HCT116 (cell line): ENCODE data around the gene SETX. TPM values are rescaled to one million over a fixed set of nuclear protein-coding genes. Genes with fewer than 3 reads are reported as not detected.

Experiments used
- ATAC-seq: fragments of 200-7000 bp; cut with Tn5 transposase; 2 replicates; pipeline ENCODE4 v1.9.1; 2020; ENCODE audit warnings: mild to moderate bottlenecking, moderate library complexity
- BruUV-seq: library from RNA; stranded (reverse); fragments of 400-500 nt; replicated peaks from 2 replicates; lab custom pipeline; 2021; lab: Mats Ljungman, UMichigan
- CTCF ChIA-PET: fragments of 300-600 bp; sonication (Branson Sonifier 250); formaldehyde crosslinking; loops from one replicate; lab custom pipeline; 2021; ENCODE audit warnings: antibody characterized with exemption; lab: Charles Lee
- POLR2A ChIA-PET: fragments of 300-600, 350-600 bp; sonication (Branson Sonifier 250); formaldehyde crosslinking; loops from one replicate; lab custom pipeline; 2021; ENCODE audit warnings: antibody characterized with exemption; lab: Charles Lee
- RAD21 ChIA-PET, 2 experiments: fragments of 300-600 bp; sonication (Branson Sonifier 250); formaldehyde crosslinking; loops; one replicate each; lab custom pipeline; 2023; ENCODE audit warnings: low total read pairs in 2 of 2; ENCODE audit not compliant: uncharacterized antibody in 2 of 2, unreplicated experiment in 2 of 2, low non-redundant PET in 1 of 2; lab: Charles Lee
- DNase-seq: peaks from one replicate; pipeline ENCODE4 v3.0.0-alpha.2; 2010; ENCODE audit warnings: low read depth, low spot score
- H2AFZ ChIP-seq: fragments of 200-600 bp; shearing (Covaris generic), sonication (generic); 2 replicates; pipeline ENCODE4 v1.6.1; 2017; ENCODE audit warnings: low read depth, mixed run types, mixed read lengths, antibody characterized with exemption, low read length; ENCODE audit not compliant: poor library complexity, severe bottlenecking
- H3K27ac ChIP-seq: 2 replicates; pipeline ENCODE4 v1.5.1; 2012; ENCODE audit warnings: low read depth, low read length
- H3K27me3 ChIP-seq: fragments of 200-600 bp; sonication (generic); 2 replicates; pipeline ENCODE4 v1.6.1; 2016; ENCODE audit warnings: mixed run types, low read length, mixed read lengths; ENCODE audit not compliant: insufficient read depth
- H3K36me3 ChIP-seq, 2 experiments: fragments of 200-500 bp in 1 of 2; fragments of 200-600 bp in 1 of 2; sonication (Bioruptor generic) in 1 of 2; sonication (generic) in 1 of 2; 2 replicates each; pipeline versions ENCODE4 v1.5.1 to v1.6.1; 2014 to 2016; ENCODE audit warnings: low read length in 2 of 2, inconsistent platforms in 1 of 2, mixed read lengths in 1 of 2, mixed run types in 1 of 2; ENCODE audit not compliant: insufficient read depth in 2 of 2, control insufficient read depth in 1 of 2
- H3K4me1 ChIP-seq, 2 experiments: fragments of 200-600 bp in 1 of 2; sonication (generic) in 1 of 2; 2 replicates each; pipeline versions ENCODE4 v1.5.1 to v1.6.1; 2012 to 2017; ENCODE audit warnings: low read length in 2 of 2, inconsistent platforms in 1 of 2, mild to moderate bottlenecking in 1 of 2, mixed read lengths in 1 of 2, mixed run types in 1 of 2, moderate library complexity in 1 of 2; ENCODE audit not compliant: insufficient read depth in 2 of 2, control insufficient read depth in 1 of 2
- H3K4me2 ChIP-seq: fragments of 200-600 bp; sonication (generic); 2 replicates; pipeline ENCODE4 v1.6.1; 2017; ENCODE audit warnings: mixed run types, low read length, mixed read lengths
- H3K4me3 ChIP-seq, 2 experiments: fragments of 200-600 bp in 1 of 2; sonication (generic) in 1 of 2; replicated peaks in 1 of 2; 2 replicates each; pipeline ENCODE4 v1.5.1; 2011 to 2016; ENCODE audit warnings: low read length in 2 of 2, control low read depth in 1 of 2, low read depth in 1 of 2, mild to moderate bottlenecking in 1 of 2, mixed read lengths in 1 of 2, mixed run types in 1 of 2
- H3K79me2 ChIP-seq: fragments of 200-600 bp; sonication (generic); 2 replicates; pipeline ENCODE4 v1.6.1; 2017; ENCODE audit warnings: mild to moderate bottlenecking, mixed run types, low read length, moderate library complexity, mixed read lengths; ENCODE audit not compliant: insufficient read depth
- H3K9ac ChIP-seq: fragments of 200-600 bp; sonication (generic); 2 replicates; pipeline ENCODE4 v1.6.1; 2016; ENCODE audit warnings: low read length, mixed read lengths
- H3K9me2 ChIP-seq: fragments of 200-600 bp; sonication (generic), shearing (Covaris generic); 2 replicates; pipeline ENCODE4 v1.6.1; 2017; ENCODE audit warnings: mixed run types, mild to moderate bottlenecking, moderate library complexity; ENCODE audit not compliant: insufficient read depth
- H3K9me3 ChIP-seq, 2 experiments: fragments of 200-500 bp in 1 of 2; fragments of 200-600 bp in 1 of 2; sonication (Bioruptor generic) in 1 of 2; sonication (generic) in 1 of 2; 2 replicates each; pipeline ENCODE4 v1.6.1; 2014 to 2017; ENCODE audit warnings: low read length in 2 of 2, mixed read lengths in 2 of 2, inconsistent platforms in 1 of 2, low read depth in 1 of 2, mild to moderate bottlenecking in 1 of 2, mixed run types in 1 of 2, moderate library complexity in 1 of 2; ENCODE audit not compliant: control insufficient read depth in 1 of 2, insufficient read depth in 1 of 2
- H4K20me1 ChIP-seq: fragments of 200-600 bp; sonication (generic), shearing (Covaris generic); 2 replicates; pipeline ENCODE4 v1.6.1; 2017; ENCODE audit warnings: mixed run types, mild to moderate bottlenecking, moderate library complexity; ENCODE audit not compliant: insufficient read depth
- EGR1 ChIP-seq: IDR thresholded peaks from 2 replicates; pipeline ENCODE4 v1.6.1; 2012; ENCODE audit warnings: low read depth
- ELF1 ChIP-seq: IDR thresholded peaks from 2 replicates; pipeline ENCODE4 v1.6.1; 2012; ENCODE audit warnings: low read depth, borderline replicate concordance
- EZH2 ChIP-seq: fragments of 200-600 bp; sonication (generic); IDR thresholded peaks from 2 replicates; pipeline ENCODE4 v1.6.1; 2017; ENCODE audit warnings: antibody characterized with exemption, mixed run types
- EZH2phosphoT487 ChIP-seq: fragments of 200-600 bp; IDR thresholded peaks from 2 replicates; pipeline ENCODE4 v1.6.1; 2018; ENCODE audit warnings: antibody characterized with exemption, borderline replicate concordance
- SRF ChIP-seq: IDR thresholded peaks from 2 replicates; pipeline ENCODE4 v1.6.1; 2012; ENCODE audit warnings: low read depth
- intact Hi-C: fragments of 100-400 bp; cut with micrococcal nuclease; formaldehyde crosslinking; loops from 2 replicates; pipeline ENCODE4 v1.10.0; 2022
- total RNA-seq: library from RNA; stranded (reverse); gene quantifications from one replicate; pipeline ENCODE4 v1.2.1, GENCODE V29; 2021; ENCODE audit not compliant: unreplicated experiment
- TF ChIP-seq, protein P1 (sequence below): IDR thresholded peaks from 2 replicates; pipeline ENCODE4 v1.6.1; 2011; ENCODE audit warnings: mild to moderate bottlenecking, low read length, moderate library complexity; ENCODE audit not compliant: insufficient replicate concordance; ENCODE audit errors: extremely low read depth

Gene SETX
- total RNA-seq, 1 experiment from 2014 or later, result 38.5 TPM

DNA sequence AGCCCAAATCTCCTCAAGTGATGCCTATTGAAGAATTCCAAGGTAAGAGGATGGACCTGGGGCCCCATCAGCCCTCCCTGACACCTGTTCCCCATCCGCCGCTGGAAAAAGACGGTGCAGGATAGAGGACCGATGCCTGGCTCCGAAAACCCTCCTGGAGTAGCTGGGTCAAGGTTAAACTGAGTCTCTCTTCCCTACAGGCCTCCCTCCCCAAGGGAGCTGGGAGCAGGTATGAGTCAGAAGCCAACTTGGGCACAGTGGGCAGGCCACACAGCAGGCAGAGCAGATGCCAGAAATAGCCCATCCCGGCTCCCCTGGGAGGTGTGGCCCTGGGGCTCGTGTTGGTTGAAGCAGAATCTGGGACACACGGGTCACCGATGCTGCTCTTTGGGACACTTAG, 117.3 kb downstream of the SETX start (continued):
- TF ChIP-seq, protein P1, sequence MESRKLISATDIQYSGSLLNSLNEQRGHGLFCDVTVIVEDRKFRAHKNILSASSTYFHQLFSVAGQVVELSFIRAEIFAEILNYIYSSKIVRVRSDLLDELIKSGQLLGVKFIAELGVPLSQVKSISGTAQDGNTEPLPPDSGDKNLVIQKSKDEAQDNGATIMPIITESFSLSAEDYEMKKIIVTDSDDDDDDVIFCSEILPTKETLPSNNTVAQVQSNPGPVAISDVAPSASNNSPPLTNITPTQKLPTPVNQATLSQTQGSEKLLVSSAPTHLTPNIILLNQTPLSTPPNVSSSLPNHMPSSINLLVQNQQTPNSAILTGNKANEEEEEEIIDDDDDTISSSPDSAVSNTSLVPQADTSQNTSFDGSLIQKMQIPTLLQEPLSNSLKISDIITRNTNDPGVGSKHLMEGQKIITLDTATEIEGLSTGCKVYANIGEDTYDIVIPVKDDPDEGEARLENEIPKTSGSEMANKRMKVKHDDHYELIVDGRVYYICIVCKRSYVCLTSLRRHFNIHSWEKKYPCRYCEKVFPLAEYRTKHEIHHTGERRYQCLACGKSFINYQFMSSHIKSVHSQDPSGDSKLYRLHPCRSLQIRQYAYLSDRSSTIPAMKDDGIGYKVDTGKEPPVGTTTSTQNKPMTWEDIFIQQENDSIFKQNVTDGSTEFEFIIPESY, result no peak
- no peak for TF ChIP-seq SRF
- no peak for TF ChIP-seq EZH2phosphoT487

DNA sequence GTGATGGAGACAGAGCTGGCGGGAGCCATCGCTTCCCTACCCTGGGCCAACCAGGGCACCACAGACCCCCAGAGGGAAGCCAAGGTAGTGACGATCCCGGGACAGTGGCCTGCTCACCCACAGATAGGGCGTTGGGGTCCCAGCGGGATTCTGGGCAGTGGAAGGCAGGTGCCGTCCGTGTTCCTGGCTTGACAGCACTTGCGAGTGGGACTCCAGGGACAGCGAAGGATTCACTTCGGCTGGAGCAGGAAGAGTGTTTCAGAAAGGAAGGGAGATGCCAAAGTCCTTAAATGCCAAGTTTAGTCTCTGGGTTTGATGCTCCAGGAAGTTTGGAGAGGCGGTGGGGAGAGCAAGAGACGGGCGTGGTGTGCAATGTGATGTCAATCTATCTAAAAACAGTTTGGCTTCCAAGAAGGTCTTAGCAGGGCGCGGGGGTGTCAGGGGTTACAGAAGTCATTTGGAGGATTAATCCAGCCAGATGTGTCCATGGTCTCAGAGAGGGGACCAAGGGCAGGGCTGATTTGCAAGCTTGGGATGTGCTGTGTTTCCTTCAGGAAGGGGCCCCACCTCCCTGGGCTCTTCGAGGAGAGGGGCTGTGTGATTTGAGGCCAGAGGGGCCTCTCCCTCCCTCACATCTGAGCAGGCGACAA, 118.0 kb downstream of the SETX start:
- no peaks in the 10 kb centered on the region for H3K79me2 ChIP-seq
- intact Hi-C loops, result loop anchor here (1.0 to 2.0 kb wide), 3 partner anchors 67 to 482 kb away; no protein-coding TSS in a partner anchor
- no peak overlapping the region for H3K27ac ChIP-seq
- H3K36me3 ChIP-seq, result no peaks in the 10 kb centered on the region
- ChIA-PET RAD21 (interaction anchor here (0.6 to 1.6 kb wide), 6 partner anchors 54 to 864 kb away, joined by 3 to 11 read pairs (median 4); no protein-coding TSS in a partner anchor), POLR2A (interaction anchor here (1.2 kb wide), 1 partner anchor 67 kb away, joined by 3 read pairs; no protein-coding TSS in a partner anchor), CTCF (interaction anchor here (0.7 to 7.5 kb wide), 21 partner anchors 10 to 481 kb away, joined by 3 to 154 read pairs (median 4); partner anchors contain the start of genes MED27 and NTNG2)
- no peak overlapping the region for H2AFZ ChIP-seq
- H3K9ac ChIP-seq, result no peak overlapping the region
- no peak overlapping the region for H3K4me3 ChIP-seq
- no peaks in the 10 kb centered on the region for H3K9me2 ChIP-seq
- no peaks in the 10 kb centered on the region for H3K9me3 ChIP-seq
- no peaks in the 10 kb centered on the region for H3K27me3 ChIP-seq
- ATAC-seq (no peak), DNase-seq (no peak)
- no TSS peak for BruUV-seq
- peak overlapping the region; percentile 41; the same call in 1 of the 2 replicates for H3K4me2 ChIP-seq
- TF ChIP-seq SRF (no peak), EZH2 (no peak), EGR1 (no peak), ELF1 (no peak)
- H4K20me1 ChIP-seq, result no peaks in the 10 kb centered on the region
- H3K4me1 ChIP-seq, result peaks cover 8 to 28% of the 10 kb centered on the region in 2 experiments
